HEK293 (cell line): Measurements from ENCODE around the gene APOE.
A peak's percentile ranks its signal among the peaks of the same experiment; 100 is the strongest.

Experiments
- EGR2 ChIP-seq: fragments of 450-650 bp; formaldehyde crosslinking; IDR thresholded peaks from 2 replicates; pipeline ENCODE4 v1.5.1; 2016; ENCODE audit warnings: low read depth, missing biosample characterization, missing genetic modification characterization
- GFI1B ChIP-seq: fragments of 450-650 bp; formaldehyde crosslinking; IDR thresholded peaks from 2 replicates; pipeline ENCODE4 v1.5.1; 2016; ENCODE audit warnings: missing biosample characterization, missing genetic modification characterization
- HOXA7 ChIP-seq: sonication (generic); formaldehyde crosslinking; IDR thresholded peaks from 2 replicates; pipeline ENCODE4 v1.8.1; 2022; ENCODE audit warnings: missing genetic modification reagents, borderline replicate concordance
- RBAK ChIP-seq: fragments of 450-650 bp; formaldehyde crosslinking; IDR thresholded peaks from 2 replicates; pipeline ENCODE4 v1.5.1; 2016; ENCODE audit warnings: missing biosample characterization, missing genetic modification characterization
- TRIM28 ChIP-seq: IDR thresholded peaks from 2 replicates; pipeline ENCODE4 v1.6.1; 2011; ENCODE audit warnings: low read length, control low read depth, borderline replicate concordance
- ZNF10 ChIP-seq: fragments of 450-650 bp; formaldehyde crosslinking; IDR thresholded peaks from 2 replicates; pipeline ENCODE4 v1.5.1; 2017; ENCODE audit warnings: missing biosample characterization, missing genetic modification characterization
- ZNF112 ChIP-seq: fragments of 450-650 bp; formaldehyde crosslinking; IDR thresholded peaks from 2 replicates; pipeline ENCODE4 v1.5.0; 2017; ENCODE audit warnings: missing biosample characterization, missing genetic modification characterization
- ZNF114 ChIP-seq: fragments of 450-650 bp; formaldehyde crosslinking; IDR thresholded peaks from 2 replicates; pipeline ENCODE4 v1.5.0; 2017; ENCODE audit warnings: missing biosample characterization, missing genetic modification characterization
- ZNF138 ChIP-seq: fragments of 450-650 bp; formaldehyde crosslinking; IDR thresholded peaks from 2 replicates; pipeline ENCODE4 v1.5.1; 2016; ENCODE audit warnings: missing biosample characterization, missing genetic modification characterization, borderline replicate concordance
- ZNF155 ChIP-seq: fragments of 450-650 bp; formaldehyde crosslinking; IDR thresholded peaks from 2 replicates; pipeline ENCODE4 v1.5.1; 2016; ENCODE audit warnings: missing biosample characterization, missing genetic modification characterization
- ZNF266 ChIP-seq: fragments of 450-650 bp; formaldehyde crosslinking; IDR thresholded peaks from 2 replicates; pipeline ENCODE4 v1.5.1; 2016; ENCODE audit warnings: missing biosample characterization, missing genetic modification characterization, low read depth
- ZNF292 ChIP-seq: fragments of 450-650 bp; formaldehyde crosslinking; IDR thresholded peaks from 2 replicates; pipeline ENCODE4 v1.5.1; 2016; ENCODE audit warnings: low read depth, missing biosample characterization, missing genetic modification characterization, borderline replicate concordance
- ZNF354C ChIP-seq: fragments of 450-650 bp; formaldehyde crosslinking; IDR thresholded peaks from 2 replicates; pipeline ENCODE4 v1.5.1; 2016; ENCODE audit warnings: missing biosample characterization, missing genetic modification characterization, low read depth, borderline replicate concordance
- ZNF37A ChIP-seq: fragments of 450-650 bp; IDR thresholded peaks from 2 replicates; pipeline ENCODE4 v1.5.1; 2018; ENCODE audit warnings: missing biosample characterization, missing genetic modification characterization
- ZNF514 ChIP-seq: fragments of 450-650 bp; formaldehyde crosslinking; IDR thresholded peaks from 2 replicates; pipeline ENCODE4 v1.5.1; 2016; ENCODE audit warnings: missing biosample characterization, missing genetic modification characterization
- ZNF521 ChIP-seq: fragments of 450-650 bp; formaldehyde crosslinking; IDR thresholded peaks from 2 replicates; pipeline ENCODE4 v1.5.1; 2017; ENCODE audit warnings: missing biosample characterization, mild to moderate bottlenecking, missing genetic modification characterization
- ZNF529 ChIP-seq: fragments of 450-650 bp; formaldehyde crosslinking; IDR thresholded peaks from 2 replicates; pipeline ENCODE4 v1.5.1; 2017; ENCODE audit warnings: missing genetic modification characterization, missing biosample characterization; ENCODE audit not compliant: insufficient replicate concordance
- ZNF600 ChIP-seq: fragments of 450-650 bp; formaldehyde crosslinking; IDR thresholded peaks from 2 replicates; pipeline ENCODE4 v1.5.1; 2016; ENCODE audit warnings: missing biosample characterization, missing genetic modification characterization
- ZNF664 ChIP-seq: fragments of 450-650 bp; formaldehyde crosslinking; IDR thresholded peaks from 2 replicates; pipeline ENCODE4 v1.5.1; 2016; ENCODE audit warnings: missing biosample characterization, missing genetic modification characterization
- ZNF792 ChIP-seq: fragments of 450-650 bp; formaldehyde crosslinking; IDR thresholded peaks from 2 replicates; pipeline ENCODE4 v1.5.1; 2016; ENCODE audit warnings: missing biosample characterization, missing genetic modification characterization
- ZNF830 ChIP-seq: fragments of 450-650 bp; IDR thresholded peaks from 2 replicates; pipeline ENCODE4 v1.5.0; 2018; ENCODE audit warnings: missing biosample characterization, missing genetic modification characterization, low read depth, mild to moderate bottlenecking, moderate library complexity
- ZXDB ChIP-seq: fragments of 450-650 bp; formaldehyde crosslinking; IDR thresholded peaks from 2 replicates; pipeline ENCODE4 v1.5.1; 2016; ENCODE audit warnings: missing biosample characterization, missing genetic modification characterization
- TF ChIP-seq, protein P1 (sequence below): fragments of 450-650 bp; formaldehyde crosslinking; IDR thresholded peaks from 2 replicates; pipeline ENCODE4 v1.5.1; 2016; ENCODE audit warnings: missing biosample characterization, missing genetic modification characterization, borderline replicate concordance
- TF ChIP-seq, protein P2 (sequence below): fragments of 450-650 bp; formaldehyde crosslinking; IDR thresholded peaks from 2 replicates; pipeline ENCODE4 v1.5.1; 2016; ENCODE audit warnings: missing biosample characterization, missing genetic modification characterization, borderline replicate concordance
- TF ChIP-seq, protein P3 (sequence below): fragments of 450-650 bp; formaldehyde crosslinking; IDR thresholded peaks from 2 replicates; pipeline ENCODE4 v1.5.1; 2016; ENCODE audit warnings: missing biosample characterization, missing genetic modification characterization
- TF ChIP-seq, protein P4 (sequence below): fragments of 450-650 bp; formaldehyde crosslinking; IDR thresholded peaks from 2 replicates; pipeline ENCODE4 v1.5.1; 2016; ENCODE audit warnings: missing biosample characterization, missing genetic modification characterization

The APOE gene

DNA sequence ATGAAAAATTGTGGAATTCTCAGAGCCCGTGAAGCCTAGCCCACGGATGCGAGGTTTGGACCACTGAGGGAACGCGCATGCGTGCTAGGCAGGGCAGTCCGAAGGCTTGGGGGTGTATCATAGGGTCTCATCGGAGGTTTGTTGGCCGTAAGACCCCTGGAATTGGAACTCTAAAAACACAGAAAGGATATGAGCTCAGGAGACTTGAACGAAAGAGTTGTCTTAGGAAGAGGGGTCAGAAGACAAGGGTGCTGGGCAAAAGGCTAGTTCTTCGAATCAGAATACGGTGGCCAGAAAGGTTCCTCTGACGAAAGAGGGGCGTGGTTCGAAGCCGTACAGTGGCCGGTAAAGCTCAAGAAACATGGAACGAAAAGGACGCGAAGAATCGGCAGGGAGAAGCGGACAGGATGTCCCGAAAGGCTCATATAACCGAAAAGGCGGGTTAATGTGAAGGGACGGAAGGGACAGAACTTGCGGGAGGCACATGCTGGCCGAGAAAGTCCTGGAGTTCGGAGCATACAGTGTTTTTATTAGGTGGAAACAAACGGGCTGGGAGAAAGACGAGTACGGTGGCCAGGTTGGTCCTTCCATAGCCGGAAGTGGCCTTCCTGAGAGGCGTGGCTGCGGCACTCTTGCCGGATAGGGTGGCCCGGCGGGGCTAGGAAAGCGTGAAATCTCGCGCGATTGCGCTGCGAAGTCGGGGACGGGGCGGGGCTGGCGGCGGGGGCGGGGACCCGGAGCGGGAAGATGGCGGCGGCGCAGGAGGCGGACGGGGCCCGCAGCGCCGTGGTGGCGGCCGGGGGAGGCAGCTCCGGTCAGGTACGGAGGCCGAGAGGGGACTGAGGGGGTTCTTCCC is 49.3 kb downstream of the APOE start, which contains the start of gene CLPTM1 (continued):
- TF ChIP-seq ZNF37A (no peak), ZNF529 (tag by site-specific recombination) (no peak), ZNF664 (tag by site-specific recombination) (no peak; the same call in 1 of the 2 replicates), EGR2 (tag by site-specific recombination) (no peak), GFI1B (tag by site-specific recombination) (no peak), ZNF792 (tag by site-specific recombination) (no peak), ZNF292 (tag by site-specific recombination) (no peak), ZNF600 (tag by site-specific recombination) (no peak), ZNF10 (tag by site-specific recombination) (peak; percentile 8; the same call in 1 of the 2 replicates), TRIM28 (peak; percentile 89), RBAK (tag by site-specific recombination) (no peak), ZNF521 (tag by site-specific recombination) (no peak), ZNF155 (tag by site-specific recombination) (no peak), ZNF354C (tag by site-specific recombination) (no peak), HOXA7 (CRISPR knock-in tag) (no peak), ZNF514 (tag by site-specific recombination) (no peak), ZNF266 (tag by site-specific recombination) (no peak), ZXDB (tag by site-specific recombination) (peak; percentile 97), ZNF830 (tag by site-specific recombination) (no peak), ZNF138 (tag by site-specific recombination) (no peak), ZNF114 (tag by site-specific recombination) (no peak), ZNF112 (tag by site-specific recombination) (no peak)
- TF ChIP-seq, protein P1, sequence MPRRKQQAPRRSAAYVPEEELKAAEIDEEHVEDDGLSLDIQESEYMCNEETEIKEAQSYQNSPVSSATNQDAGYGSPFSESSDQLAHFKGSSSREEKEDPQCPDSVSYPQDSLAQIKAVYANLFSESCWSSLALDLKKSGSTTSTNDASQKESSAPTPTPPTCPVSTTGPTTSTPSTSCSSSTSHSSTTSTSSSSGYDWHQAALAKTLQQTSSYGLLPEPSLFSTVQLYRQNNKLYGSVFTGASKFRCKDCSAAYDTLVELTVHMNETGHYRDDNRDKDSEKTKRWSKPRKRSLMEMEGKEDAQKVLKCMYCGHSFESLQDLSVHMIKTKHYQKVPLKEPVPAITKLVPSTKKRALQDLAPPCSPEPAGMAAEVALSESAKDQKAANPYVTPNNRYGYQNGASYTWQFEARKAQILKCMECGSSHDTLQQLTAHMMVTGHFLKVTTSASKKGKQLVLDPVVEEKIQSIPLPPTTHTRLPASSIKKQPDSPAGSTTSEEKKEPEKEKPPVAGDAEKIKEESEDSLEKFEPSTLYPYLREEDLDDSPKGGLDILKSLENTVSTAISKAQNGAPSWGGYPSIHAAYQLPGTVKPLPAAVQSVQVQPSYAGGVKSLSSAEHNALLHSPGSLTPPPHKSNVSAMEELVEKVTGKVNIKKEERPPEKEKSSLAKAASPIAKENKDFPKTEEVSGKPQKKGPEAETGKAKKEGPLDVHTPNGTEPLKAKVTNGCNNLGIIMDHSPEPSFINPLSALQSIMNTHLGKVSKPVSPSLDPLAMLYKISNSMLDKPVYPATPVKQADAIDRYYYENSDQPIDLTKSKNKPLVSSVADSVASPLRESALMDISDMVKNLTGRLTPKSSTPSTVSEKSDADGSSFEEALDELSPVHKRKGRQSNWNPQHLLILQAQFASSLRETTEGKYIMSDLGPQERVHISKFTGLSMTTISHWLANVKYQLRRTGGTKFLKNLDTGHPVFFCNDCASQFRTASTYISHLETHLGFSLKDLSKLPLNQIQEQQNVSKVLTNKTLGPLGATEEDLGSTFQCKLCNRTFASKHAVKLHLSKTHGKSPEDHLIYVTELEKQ (tag by site-specific recombination) = no peak
- TF ChIP-seq, protein P2, sequence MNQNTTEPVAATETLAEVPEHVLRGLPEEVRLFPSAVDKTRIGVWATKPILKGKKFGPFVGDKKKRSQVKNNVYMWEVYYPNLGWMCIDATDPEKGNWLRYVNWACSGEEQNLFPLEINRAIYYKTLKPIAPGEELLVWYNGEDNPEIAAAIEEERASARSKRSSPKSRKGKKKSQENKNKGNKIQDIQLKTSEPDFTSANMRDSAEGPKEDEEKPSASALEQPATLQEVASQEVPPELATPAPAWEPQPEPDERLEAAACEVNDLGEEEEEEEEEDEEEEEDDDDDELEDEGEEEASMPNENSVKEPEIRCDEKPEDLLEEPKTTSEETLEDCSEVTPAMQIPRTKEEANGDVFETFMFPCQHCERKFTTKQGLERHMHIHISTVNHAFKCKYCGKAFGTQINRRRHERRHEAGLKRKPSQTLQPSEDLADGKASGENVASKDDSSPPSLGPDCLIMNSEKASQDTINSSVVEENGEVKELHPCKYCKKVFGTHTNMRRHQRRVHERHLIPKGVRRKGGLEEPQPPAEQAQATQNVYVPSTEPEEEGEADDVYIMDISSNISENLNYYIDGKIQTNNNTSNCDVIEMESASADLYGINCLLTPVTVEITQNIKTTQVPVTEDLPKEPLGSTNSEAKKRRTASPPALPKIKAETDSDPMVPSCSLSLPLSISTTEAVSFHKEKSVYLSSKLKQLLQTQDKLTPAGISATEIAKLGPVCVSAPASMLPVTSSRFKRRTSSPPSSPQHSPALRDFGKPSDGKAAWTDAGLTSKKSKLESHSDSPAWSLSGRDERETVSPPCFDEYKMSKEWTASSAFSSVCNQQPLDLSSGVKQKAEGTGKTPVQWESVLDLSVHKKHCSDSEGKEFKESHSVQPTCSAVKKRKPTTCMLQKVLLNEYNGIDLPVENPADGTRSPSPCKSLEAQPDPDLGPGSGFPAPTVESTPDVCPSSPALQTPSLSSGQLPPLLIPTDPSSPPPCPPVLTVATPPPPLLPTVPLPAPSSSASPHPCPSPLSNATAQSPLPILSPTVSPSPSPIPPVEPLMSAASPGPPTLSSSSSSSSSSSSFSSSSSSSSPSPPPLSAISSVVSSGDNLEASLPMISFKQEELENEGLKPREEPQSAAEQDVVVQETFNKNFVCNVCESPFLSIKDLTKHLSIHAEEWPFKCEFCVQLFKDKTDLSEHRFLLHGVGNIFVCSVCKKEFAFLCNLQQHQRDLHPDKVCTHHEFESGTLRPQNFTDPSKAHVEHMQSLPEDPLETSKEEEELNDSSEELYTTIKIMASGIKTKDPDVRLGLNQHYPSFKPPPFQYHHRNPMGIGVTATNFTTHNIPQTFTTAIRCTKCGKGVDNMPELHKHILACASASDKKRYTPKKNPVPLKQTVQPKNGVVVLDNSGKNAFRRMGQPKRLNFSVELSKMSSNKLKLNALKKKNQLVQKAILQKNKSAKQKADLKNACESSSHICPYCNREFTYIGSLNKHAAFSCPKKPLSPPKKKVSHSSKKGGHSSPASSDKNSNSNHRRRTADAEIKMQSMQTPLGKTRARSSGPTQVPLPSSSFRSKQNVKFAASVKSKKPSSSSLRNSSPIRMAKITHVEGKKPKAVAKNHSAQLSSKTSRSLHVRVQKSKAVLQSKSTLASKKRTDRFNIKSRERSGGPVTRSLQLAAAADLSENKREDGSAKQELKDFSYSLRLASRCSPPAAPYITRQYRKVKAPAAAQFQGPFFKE (tag by site-specific recombination) = no peak
- TF ChIP-seq, protein P3, sequence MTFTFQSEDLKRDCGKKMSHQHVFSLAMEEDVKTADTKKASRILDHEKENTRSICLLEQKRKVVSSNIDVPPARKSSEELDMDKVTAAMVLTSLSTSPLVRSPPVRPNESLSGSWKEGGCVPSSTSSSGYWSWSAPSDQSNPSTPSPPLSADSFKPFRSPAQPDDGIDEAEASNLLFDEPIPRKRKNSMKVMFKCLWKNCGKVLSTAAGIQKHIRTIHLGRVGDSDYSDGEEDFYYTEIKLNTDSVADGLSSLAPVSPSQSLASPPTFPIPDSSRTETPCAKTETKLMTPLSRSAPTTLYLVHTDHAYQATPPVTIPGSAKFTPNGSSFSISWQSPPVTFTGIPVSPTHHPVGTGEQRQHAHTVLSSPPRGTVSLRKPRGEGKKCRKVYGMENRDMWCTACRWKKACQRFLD (tag by site-specific recombination) = no peak
- TF ChIP-seq, protein P4, sequence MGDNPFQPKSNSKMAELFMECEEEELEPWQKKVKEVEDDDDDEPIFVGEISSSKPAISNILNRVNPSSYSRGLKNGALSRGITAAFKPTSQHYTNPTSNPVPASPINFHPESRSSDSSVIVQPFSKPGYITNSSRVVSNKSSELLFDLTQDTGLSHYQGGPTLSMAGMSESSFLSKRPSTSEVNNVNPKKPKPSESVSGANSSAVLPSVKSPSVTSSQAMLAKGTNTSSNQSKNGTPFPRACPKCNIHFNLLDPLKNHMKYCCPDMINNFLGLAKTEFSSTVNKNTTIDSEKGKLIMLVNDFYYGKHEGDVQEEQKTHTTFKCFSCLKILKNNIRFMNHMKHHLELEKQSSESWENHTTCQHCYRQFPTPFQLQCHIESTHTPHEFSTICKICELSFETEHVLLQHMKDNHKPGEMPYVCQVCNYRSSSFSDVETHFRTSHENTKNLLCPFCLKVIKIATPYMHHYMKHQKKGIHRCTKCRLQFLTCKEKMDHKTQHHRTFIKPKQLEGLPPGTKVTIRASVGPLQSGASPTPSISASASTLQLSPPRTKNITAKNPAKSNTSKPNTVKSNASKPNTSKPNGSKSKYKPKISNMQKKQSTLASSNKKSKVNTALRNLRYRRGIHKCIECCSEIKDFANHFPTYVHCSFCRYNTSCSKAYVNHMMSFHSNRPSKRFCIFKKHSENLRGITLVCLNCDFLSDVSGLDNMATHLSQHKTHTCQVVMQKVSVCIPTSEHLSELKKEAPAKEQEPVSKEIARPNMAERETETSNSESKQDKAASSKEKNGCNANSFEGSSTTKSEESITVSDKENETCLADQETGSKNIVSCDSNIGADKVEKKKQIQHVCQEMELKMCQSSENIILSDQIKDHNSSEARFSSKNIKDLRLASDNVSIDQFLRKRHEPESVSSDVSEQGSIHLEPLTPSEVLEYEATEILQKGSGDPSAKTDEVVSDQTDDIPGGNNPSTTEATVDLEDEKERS (tag by site-specific recombination) = 0 out of 2 replicates have a peak, but pooled peaks have one; percentile 45
